ENCODE results near the gene GPX3. TPM values are rescaled to one million over a fixed set of nuclear protein-coding genes. Genes with fewer than 3 reads are reported as not detected.
A peak's percentile ranks its signal among the peaks of the same experiment; 100 is the strongest.

Gene GPX3
- total RNA-seq, 1 experiment from 2014 or later = 86.6 TPM

GRCh38 chr5:151002250-151002649 lies 18.1 kb upstream of the GPX3 start:
- intact Hi-C loops (cut with micrococcal nuclease; ENCODE audit: unreplicated experiment) = loop anchor here (1.0 to 10.0 kb wide), 6 partner anchors 38 to 313 kb away; no protein-coding TSS in a partner anchor
- Histone ChIP-seq H3K9me3 (no peaks in the 10 kb centered on the region), H3K4me3 (ENCODE audit: low read depth, low read length) (no peak overlapping the region), H3K27me3 (replicated peaks; ENCODE audit: control insufficient read depth, insufficient read depth, low read length) (no peaks in the 10 kb centered on the region), H3K36me3 (ENCODE audit: control insufficient read depth, insufficient read depth, low read length) (no peaks in the 10 kb centered on the region), H3K4me1 (peaks cover 10% of the 10 kb centered on the region)
- H3K9me3 Mint-ChIP-seq (ENCODE audit: unreplicated experiment) = peaks cover 8% of the 10 kb centered on the region
- peak; percentile 45 to 56 for TF ChIP-seq CTCF (IDR thresholded peaks at IDR 0.05; ENCODE audit: insufficient read depth in 1 of 2, low read depth in 1 of 2, low read length in 1 of 2, severe bottlenecking in 1 of 2, unreplicated experiment in 1 of 2)
- ChIA-PET POLR2A (interaction anchor here (0.6 to 0.7 kb wide), 2 partner anchors 12 to 161 kb away, joined by 3 to 4 read pairs; no protein-coding TSS in a partner anchor), CTCF (interaction anchor here (0.6 to 2.4 kb wide), 19 partner anchors 8 to 611 kb away, joined by 3 to 25 read pairs (median 4); partner anchors contain the start of genes GPX3 and SMIM3)
- no peak overlapping the region for H3K27ac Mint-ChIP-seq (ENCODE audit: unreplicated experiment)
- DNase-seq = peak in 1 of 2 experiments; percentile 44
- H3K36me3 Mint-ChIP-seq (ENCODE audit: insufficient read depth, unreplicated experiment) = peaks cover 1% of the 10 kb centered on the region
- H3K27me3 Mint-ChIP-seq (ENCODE audit: insufficient read depth, unreplicated experiment) = no peaks in the 10 kb centered on the region
- peaks cover 14% of the 10 kb centered on the region for H3K4me1 Mint-ChIP-seq (ENCODE audit: low read depth, unreplicated experiment)
- BruUV-seq (replicated peaks) = no TSS peak
- H3K4me3 Mint-ChIP-seq (ENCODE audit: unreplicated experiment) = no peak overlapping the region

DNA sequence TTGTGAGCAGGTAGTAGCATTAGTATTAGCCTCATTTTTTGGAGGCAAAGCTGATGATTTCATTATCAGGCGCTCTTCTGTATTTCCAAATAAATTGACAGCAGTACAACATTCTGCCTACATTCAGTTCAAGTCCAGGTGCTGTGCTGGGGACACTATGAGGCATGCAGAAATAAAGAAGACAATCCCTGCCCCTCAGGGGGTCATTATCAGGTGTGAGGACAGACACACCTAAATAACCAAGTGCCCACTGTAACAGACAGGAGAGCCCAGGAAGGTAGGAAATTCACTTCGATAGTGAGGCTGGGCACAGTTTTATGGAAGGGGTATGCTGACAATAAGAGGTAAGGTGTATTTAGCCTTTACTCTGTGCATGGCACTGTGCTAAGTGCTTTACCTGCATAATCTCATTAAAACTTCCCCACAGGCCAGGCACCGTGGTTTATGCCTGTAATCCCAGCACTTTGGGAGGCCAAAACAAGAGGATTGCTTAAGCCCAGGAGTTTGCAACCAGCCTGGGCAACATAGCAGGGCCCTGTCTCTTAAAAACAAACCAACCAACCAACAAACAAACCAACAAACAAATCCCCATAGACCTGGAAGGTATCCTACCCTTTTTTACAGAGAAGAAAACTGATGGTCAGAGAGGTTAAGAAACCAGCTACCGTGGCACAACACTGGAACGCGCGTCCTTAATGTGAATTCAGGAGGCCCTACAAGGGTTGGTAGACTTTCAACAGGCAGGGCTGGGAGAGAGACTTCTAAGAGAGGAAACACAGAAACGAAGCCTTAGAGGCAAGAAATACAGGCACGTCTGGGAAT lies 17.5 kb upstream of the GPX3 start:
- ChIA-PET POLR2A (interaction anchor here (0.6 to 0.7 kb wide), 2 partner anchors 12 to 160 kb away, joined by 3 to 4 read pairs; no protein-coding TSS in a partner anchor), CTCF (interaction anchor here (0.6 to 2.4 kb wide), 15 partner anchors 9 to 611 kb away, joined by 3 to 25 read pairs (median 4); partner anchors contain the start of gene GPX3)
- no peak for DNase-seq
- TF ChIP-seq CTCF (IDR thresholded peaks at IDR 0.05; ENCODE audit: insufficient read depth in 1 of 2, low read depth in 1 of 2, low read length in 1 of 2, severe bottlenecking in 1 of 2, unreplicated experiment in 1 of 2) = no peak
- Histone ChIP-seq H3K36me3 (ENCODE audit: control insufficient read depth, insufficient read depth, low read length) (no peaks in the 10 kb centered on the region), H3K4me3 (ENCODE audit: low read depth, low read length) (no peak overlapping the region), H3K27me3 (replicated peaks; ENCODE audit: control insufficient read depth, insufficient read depth, low read length) (no peaks in the 10 kb centered on the region), H3K9me3 (no peaks in the 10 kb centered on the region), H3K4me1 (peaks cover 10% of the 10 kb centered on the region)
- BruUV-seq (replicated peaks) = no TSS peak
- Mint-ChIP-seq H3K27ac (ENCODE audit: unreplicated experiment) (no peak overlapping the region), H3K4me1 (ENCODE audit: low read depth, unreplicated experiment) (peaks cover 14% of the 10 kb centered on the region), H3K36me3 (ENCODE audit: insufficient read depth, unreplicated experiment) (peaks cover 6% of the 10 kb centered on the region), H3K27me3 (ENCODE audit: insufficient read depth, unreplicated experiment) (no peaks in the 10 kb centered on the region), H3K4me3 (ENCODE audit: unreplicated experiment) (no peak overlapping the region), H3K9me3 (ENCODE audit: unreplicated experiment) (peaks cover 1% of the 10 kb centered on the region)
- intact Hi-C loops (cut with micrococcal nuclease; ENCODE audit: unreplicated experiment) = loop anchor here (1.0 to 10.0 kb wide), 6 partner anchors 37 to 312 kb away; no protein-coding TSS in a partner anchor

- DNase-seq = no peak
- Mint-ChIP-seq H3K36me3 (ENCODE audit: insufficient read depth, unreplicated experiment) (peaks cover 6% of the 10 kb centered on the region), H3K27me3 (ENCODE audit: insufficient read depth, unreplicated experiment) (no peaks in the 10 kb centered on the region), H3K4me1 (ENCODE audit: low read depth, unreplicated experiment) (peaks cover 14% of the 10 kb centered on the region), H3K9me3 (ENCODE audit: unreplicated experiment) (no peaks in the 10 kb centered on the region), H3K27ac (ENCODE audit: unreplicated experiment) (no peak overlapping the region), H3K4me3 (ENCODE audit: unreplicated experiment) (no peak overlapping the region)
- H3K4me1 ChIP-seq = peaks cover 10% of the 10 kb centered on the region
- POLR2A ChIA-PET = no interaction called here
- intact Hi-C loops (cut with micrococcal nuclease; ENCODE audit: unreplicated experiment) = loop anchor here (5.0 to 10.0 kb wide), 2 partner anchors 201 to 311 kb away; no protein-coding TSS in a partner anchor
- TF ChIP-seq CTCF (IDR thresholded peaks at IDR 0.05; ENCODE audit: insufficient read depth in 1 of 2, low read depth in 1 of 2, low read length in 1 of 2, severe bottlenecking in 1 of 2, unreplicated experiment in 1 of 2) = no peak
- CTCF ChIA-PET = no interaction called here
- no peak overlapping the region for H3K4me3 ChIP-seq (ENCODE audit: low read depth, low read length)
- H3K27me3 ChIP-seq (replicated peaks; ENCODE audit: control insufficient read depth, insufficient read depth, low read length) = no peaks in the 10 kb centered on the region
- H3K9me3 ChIP-seq = no peaks in the 10 kb centered on the region
- no peaks in the 10 kb centered on the region for H3K36me3 ChIP-seq (ENCODE audit: control insufficient read depth, insufficient read depth, low read length)
- no TSS peak for BruUV-seq (replicated peaks)
Observed at GRCh38 chr5:151003503-151003860, 16.9 kb upstream of the GPX3 start.
